Breast epithelium (tissue), 4 donors: Measurements from ENCODE around the gene PPP4R1. TPM values are rescaled to one million over a fixed set of nuclear protein-coding genes. Genes with fewer than 3 reads are reported as not detected.

Experiments used
- DNase-seq, 2 donors: peaks; one replicate each; pipeline ENCODE4 v3.0.0-alpha.2; 2019; ENCODE audit warnings: low spot score in 2 of 2
- H3K27ac ChIP-seq, 2 donors: fragments of 200-600 bp; sonication (generic) in 1 of 2; one replicate each; pipeline ENCODE4 v1.5.1; 2016 to 2019; ENCODE audit warnings: mild to moderate bottlenecking in 1 of 2
- H3K27me3 ChIP-seq, 2 donors: fragments of 200-600 bp; sonication (generic) in 1 of 2; one replicate each; pipeline versions ENCODE4 v1.5.1 to v1.6.0; 2017 to 2019; ENCODE audit warnings: control low read depth in 1 of 2, mild to moderate bottlenecking in 1 of 2
- H3K36me3 ChIP-seq: fragments of 200-600 bp; one replicate; pipeline ENCODE4 v1.5.1; 2019
- H3K4me1 ChIP-seq, 2 donors: fragments of 200-600 bp; sonication (generic); one replicate each; pipeline ENCODE4 v1.5.1; 2016 to 2019; ENCODE audit warnings: control low read depth in 1 of 2
- H3K4me3 ChIP-seq, 3 donors: fragments of 200-600 bp; sonication (generic); 1 replicate in 2 of 3; 2 replicates in 1 of 3; pipeline ENCODE4 v1.5.1; 2016 to 2019; ENCODE audit warnings: mild to moderate bottlenecking in 3 of 3, moderate library complexity in 2 of 3
- H3K9me3 ChIP-seq, 2 donors: fragments of 200-600 bp; sonication (generic) in 1 of 2; one replicate each; pipeline ENCODE4 v1.5.1; 2016 to 2019; ENCODE audit warnings: control low read depth in 1 of 2
- CTCF ChIP-seq, 3 donors: fragments of 450-650 bp; IDR thresholded peaks; one replicate each; pipeline ENCODE4 v1.5.1; 2016 to 2017; ENCODE audit warnings: antibody characterized with exemption in 3 of 3, mild to moderate bottlenecking in 3 of 3, moderate library complexity in 3 of 3
- POLR2A ChIP-seq: fragments of 450-650 bp; IDR thresholded peaks from one replicate; pipeline ENCODE4 v1.6.1; 2016; ENCODE audit warnings: antibody characterized with exemption, mild to moderate bottlenecking, moderate library complexity
- POLR2AphosphoS5 ChIP-seq, 3 donors: sonication (generic); formaldehyde crosslinking; IDR thresholded peaks; one replicate each; pipeline ENCODE4 v1.6.1; 2017; ENCODE audit warnings: antibody characterized with exemption in 3 of 3
- intact Hi-C: fragments of 100-400 bp; cut with DNase I; formaldehyde crosslinking; loops from one replicate; pipeline ENCODE4 v1.15.1; 2023; ENCODE audit warnings: low total_unique reads
- total RNA-seq, 3 donors: library from RNA; depleted of rRNA; stranded (reverse); fragments of >200 nt; gene quantifications; one replicate each; pipeline ENCODE4 v1.1.0, GENCODE V29; 2016

PPP4R1 gene
- total RNA-seq, 3 donors from 2014 or later, result 66.7 to 139 (median 93.4) TPM

DNA sequence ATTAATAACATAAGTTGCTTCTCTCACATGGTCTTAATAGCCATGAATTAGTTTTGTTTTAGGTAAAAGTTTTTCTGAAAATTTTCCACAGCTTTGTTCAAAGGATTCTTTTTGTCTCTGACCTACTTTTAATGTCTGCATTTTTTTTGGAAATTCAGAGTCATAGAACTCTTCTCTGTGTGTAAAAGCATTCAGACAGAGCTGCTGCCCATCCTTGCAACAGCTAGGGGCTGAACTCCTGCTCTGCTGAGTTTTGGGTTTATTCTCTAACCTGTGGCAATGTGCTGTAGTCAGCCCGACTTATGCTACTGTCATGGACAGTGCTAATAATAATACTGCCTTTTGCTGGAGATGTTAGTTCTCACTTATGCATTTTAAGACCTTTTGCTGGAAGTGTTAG, 95.0 kb downstream of the PPP4R1 start:
- TF ChIP-seq POLR2AphosphoS5 (IDR thresholded peaks at IDR 0.05) (no peak), CTCF (IDR thresholded peaks at IDR 0.05) (no peak), POLR2A (no peak)
- Histone ChIP-seq H3K27me3 (no peaks in the 10 kb centered on the region), H3K4me1 (no peaks in the 10 kb centered on the region), H3K27ac (no peak overlapping the region), H3K9me3 (no peaks in the 10 kb centered on the region), H3K36me3 (no peaks in the 10 kb centered on the region), H3K4me3 (no peak overlapping the region)
- no peak for DNase-seq
- intact Hi-C loops, result no loop called here

DNA sequence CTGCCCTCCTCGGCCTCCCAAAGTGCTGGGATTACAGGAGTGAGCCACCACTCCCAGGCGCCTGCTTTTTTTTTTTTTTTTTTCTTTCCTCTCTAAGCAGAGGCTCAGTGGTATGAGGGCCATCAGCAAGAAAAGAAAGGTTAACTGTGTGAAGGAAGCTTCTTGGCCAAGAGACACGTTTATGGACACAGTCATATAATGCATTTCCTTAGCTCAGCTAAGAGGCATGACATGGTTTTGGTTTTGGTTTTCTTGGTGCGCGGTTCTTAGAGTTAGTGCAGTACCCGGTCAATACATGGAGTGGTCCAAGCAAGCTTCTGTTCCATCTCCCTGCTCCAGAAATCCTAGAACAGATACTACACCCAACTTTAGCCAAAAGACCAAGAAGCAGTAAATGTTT, 96.5 kb downstream of the PPP4R1 start:
- Histone ChIP-seq H3K36me3 (no peaks in the 10 kb centered on the region), H3K27me3 (no peaks in the 10 kb centered on the region), H3K4me3 (no peak overlapping the region), H3K4me1 (no peaks in the 10 kb centered on the region), H3K9me3 (no peaks in the 10 kb centered on the region), H3K27ac (no peak overlapping the region)
- no peak for DNase-seq
- TF ChIP-seq POLR2A (no peak), POLR2AphosphoS5 (IDR thresholded peaks at IDR 0.05) (no peak), CTCF (IDR thresholded peaks at IDR 0.05) (no peak)
- intact Hi-C loops, result no loop called here

- TF ChIP-seq CTCF (IDR thresholded peaks at IDR 0.05) (peak; percentile 67 to 76 (median 68)), POLR2AphosphoS5 (IDR thresholded peaks at IDR 0.05) (no peak)
- Histone ChIP-seq H3K4me1 (no peaks in the 10 kb centered on the region), H3K27ac (no peak overlapping the region), H3K27me3 (no peaks in the 10 kb centered on the region), H3K36me3 (no peaks in the 10 kb centered on the region), H3K9me3 (no peaks in the 10 kb centered on the region), H3K4me3 (no peak overlapping the region)
- intact Hi-C loops, result no loop called here
- DNase-seq, result no peak
Measured at GRCh38 chr18:9516437-9517064, 97.8 kb downstream of the PPP4R1 start.

DNA sequence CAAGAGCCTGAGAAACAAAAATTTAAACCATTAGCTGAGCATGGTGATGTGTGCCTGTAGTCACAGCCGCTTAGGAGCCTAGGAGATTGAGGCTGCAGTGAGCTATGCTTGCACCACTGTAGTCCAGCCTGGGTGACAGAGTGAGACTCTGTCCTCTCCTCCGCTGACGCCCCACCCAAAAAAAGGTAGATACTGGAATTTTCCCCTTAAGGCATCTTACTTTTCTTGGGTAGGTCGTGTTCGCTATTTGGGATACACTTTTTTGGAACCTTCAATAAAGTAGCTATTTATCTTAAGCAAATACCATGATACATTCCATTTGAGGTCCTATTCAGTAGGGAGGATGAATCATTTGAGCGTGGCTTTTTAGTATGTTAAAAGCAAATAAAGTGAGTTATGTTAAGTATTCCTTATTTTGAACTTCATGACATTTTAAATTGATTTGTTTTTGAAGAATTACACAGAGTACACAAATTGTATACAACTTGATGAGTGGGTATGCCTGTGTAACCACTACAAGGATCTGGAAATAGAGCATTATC, 100.3 kb downstream of the PPP4R1 start:
- Histone ChIP-seq H3K36me3 (no peaks in the 10 kb centered on the region), H3K9me3 (no peaks in the 10 kb centered on the region), H3K4me3 (no peak overlapping the region), H3K27me3 (no peaks in the 10 kb centered on the region), H3K4me1 (no peaks in the 10 kb centered on the region), H3K27ac (no peak overlapping the region)
- TF ChIP-seq CTCF (IDR thresholded peaks at IDR 0.05) (no peak), POLR2A (no peak), POLR2AphosphoS5 (IDR thresholded peaks at IDR 0.05) (no peak)
- no peak for DNase-seq
- intact Hi-C loops, result no loop called here

GRCh38 chr18:9508446-9509025, 105.8 kb downstream of the PPP4R1 start:
- Histone ChIP-seq H3K27ac (no peak overlapping the region), H3K4me1 (no peaks in the 10 kb centered on the region), H3K36me3 (no peaks in the 10 kb centered on the region), H3K27me3 (no peaks in the 10 kb centered on the region), H3K4me3 (no peak overlapping the region), H3K9me3 (no peaks in the 10 kb centered on the region)
- intact Hi-C loops, result no loop called here
- DNase-seq, result no peak
- no peak for TF ChIP-seq CTCF (IDR thresholded peaks at IDR 0.05)
- TF ChIP-seq POLR2AphosphoS5 (IDR thresholded peaks at IDR 0.05), result no peak
- no peak for TF ChIP-seq POLR2A
